ENCODE data around the gene EPHA6.

GRCh38 chr3:97230486-97230885 is 416.1 kb downstream of the EPHA6 start:
- TF ChIP-seq POLR2A (IDR thresholded peaks at IDR 0.05) (no peak), CTCF (IDR thresholded peaks at IDR 0.05) (no peak)

All from transverse colon (tissue), 3 donors.